ENCODE data around the gene ANAPC5. TPM values are rescaled to one million over a fixed set of nuclear protein-coding genes. Genes with fewer than 3 reads are reported as not detected.

The ANAPC5 gene
- polyA plus RNA-seq, 3 donors, result 67.3 to 161 (median 114) TPM

GRCh38 chr12:121337416-121337815, 14.8 kb downstream of the ANAPC5 start:
- WGBS (ENCODE audit: insufficient coverage), result 96% methylated on average over 4 of the region's 4 CpGs
- peaks cover 0 to 2% (median 0%) of the 10 kb centered on the region in 7 donors for H3K9me3 Mint-ChIP-seq
- Histone ChIP-seq H3K4me1 (ENCODE audit: control insufficient read depth in 1 of 2, insufficient read depth in 2 of 2, low read length in 2 of 2) (no peaks in the 10 kb centered on the region), H3K27ac (ENCODE audit: low read depth in 1 of 2, low read length in 2 of 2) (no peak overlapping the region), H3K9me3 (replicated peaks in 1 of 2; ENCODE audit: control insufficient read depth in 1 of 2, insufficient read depth in 1 of 2, low read length in 2 of 2) (no peaks in the 10 kb centered on the region), H2AFZ (ENCODE audit: insufficient read depth, low read depth, low read length, poor library complexity, severe bottlenecking) (no peak overlapping the region), H3K4me2 (replicated peaks; ENCODE audit: extremely low read depth, low read length, poor library complexity, severe bottlenecking) (no peak overlapping the region), H3K79me2 (ENCODE audit: insufficient read depth, low read length) (no peaks in the 10 kb centered on the region), H3K4me3 (replicated peaks in 1 of 3; ENCODE audit: low read depth in 2 of 3, low read length in 3 of 3) (no peak overlapping the region), H4K20me1 (ENCODE audit: insufficient read depth, low read length) (no peaks in the 10 kb centered on the region), H3K9ac (ENCODE audit: insufficient read depth, low read length, poor library complexity, severe bottlenecking) (no peak overlapping the region), H3K36me3 (replicated peaks in 1 of 2; ENCODE audit: control insufficient read depth in 1 of 2, insufficient read depth in 2 of 2, low read length in 2 of 2) (peaks cover 75 to 91% of the 10 kb centered on the region in 2 donors), H3K27me3 (ENCODE audit: control insufficient read depth in 2 of 2, insufficient read depth in 2 of 2, low read length in 2 of 2) (no peaks in the 10 kb centered on the region)
- no peak for TF ChIP-seq CTCF (IDR thresholded peaks at IDR 0.05)
- peak overlapping the region in 3 of 7 donors; percentile 19 to 66 (median 47) for H3K27ac Mint-ChIP-seq
- peaks cover 0 to 4% (median 0%) of the 10 kb centered on the region in 3 donors for H3K27me3 Mint-ChIP-seq (ENCODE audit: low read depth in 3 of 3)
- peaks cover 53 to 87% of the 10 kb centered on the region in 2 donors for H3K36me3 Mint-ChIP-seq
- DNase-seq, result no peak
- no peak overlapping the region for H3K4me3 Mint-ChIP-seq
- no peaks in the 10 kb centered on the region for H3K4me1 Mint-ChIP-seq
- intact Hi-C loops (cut with micrococcal nuclease), result no loop called here

GRCh38 chr12:121334513-121335343, 17.5 kb downstream of the ANAPC5 start:
- peaks cover 58 to 87% of the 10 kb centered on the region in 2 donors for H3K36me3 Mint-ChIP-seq
- no peaks in the 10 kb centered on the region for H3K4me1 ChIP-seq (ENCODE audit: control insufficient read depth in 1 of 2, insufficient read depth in 2 of 2, low read length in 2 of 2)
- H3K27ac Mint-ChIP-seq, result peak overlapping the region in 2 of 7 donors; percentile 15 to 36

More at GRCh38 chr12:121334513-121335343, 17.5 kb downstream of the ANAPC5 start:
- Histone ChIP-seq H3K36me3 (replicated peaks in 1 of 2; ENCODE audit: control insufficient read depth in 1 of 2, insufficient read depth in 2 of 2, low read length in 2 of 2) (peaks cover 78 to 91% of the 10 kb centered on the region in 2 donors), H4K20me1 (ENCODE audit: insufficient read depth, low read length) (no peaks in the 10 kb centered on the region), H3K27ac (ENCODE audit: low read depth in 1 of 2, low read length in 2 of 2) (peak overlapping the region in 1 of 2 donors; percentile 41), H3K9me3 (replicated peaks in 1 of 2; ENCODE audit: control insufficient read depth in 1 of 2, insufficient read depth in 1 of 2, low read length in 2 of 2) (no peaks in the 10 kb centered on the region), H3K79me2 (ENCODE audit: insufficient read depth, low read length) (no peaks in the 10 kb centered on the region), H3K27me3 (ENCODE audit: control insufficient read depth in 2 of 2, insufficient read depth in 2 of 2, low read length in 2 of 2) (no peaks in the 10 kb centered on the region), H3K4me3 (replicated peaks in 1 of 3; ENCODE audit: low read depth in 2 of 3, low read length in 3 of 3) (no peak overlapping the region), H3K4me2 (replicated peaks; ENCODE audit: extremely low read depth, low read length, poor library complexity, severe bottlenecking) (no peak overlapping the region), H3K9ac (ENCODE audit: insufficient read depth, low read length, poor library complexity, severe bottlenecking) (no peak overlapping the region), H2AFZ (ENCODE audit: insufficient read depth, low read depth, low read length, poor library complexity, severe bottlenecking) (no peak overlapping the region)
- H3K4me3 Mint-ChIP-seq, result no peak overlapping the region
- intact Hi-C loops (cut with micrococcal nuclease), result loop anchor here (5.0 kb wide), 1 partner anchor 108 kb away; no protein-coding TSS in a partner anchor
- peaks cover 0 to 3% (median 0%) of the 10 kb centered on the region in 3 donors for H3K27me3 Mint-ChIP-seq (ENCODE audit: low read depth in 3 of 3)
- H3K9me3 Mint-ChIP-seq, result peaks cover 0 to 2% (median 0%) of the 10 kb centered on the region in 7 donors
- DNase-seq, result peak; percentile 48 to 79 (median 70)
- WGBS (ENCODE audit: insufficient coverage), result 40% methylated on average over 2 of the region's 8 CpGs
- TF ChIP-seq CTCF (IDR thresholded peaks at IDR 0.05), result peak; percentile 88
- no peaks in the 10 kb centered on the region for H3K4me1 Mint-ChIP-seq
